DMS114 treated with DMSO at 0.1 percent for 48 hours (cell line): Measurements from ENCODE around the gene SLC9A9.

ENCODE experiments used
- DNase-seq: peaks from one replicate; lab custom pipeline; 2025; ENCODE audit not compliant: unreplicated experiment; lab: John Stamatoyannopoulos, UW

The SLC9A9 gene

DNA sequence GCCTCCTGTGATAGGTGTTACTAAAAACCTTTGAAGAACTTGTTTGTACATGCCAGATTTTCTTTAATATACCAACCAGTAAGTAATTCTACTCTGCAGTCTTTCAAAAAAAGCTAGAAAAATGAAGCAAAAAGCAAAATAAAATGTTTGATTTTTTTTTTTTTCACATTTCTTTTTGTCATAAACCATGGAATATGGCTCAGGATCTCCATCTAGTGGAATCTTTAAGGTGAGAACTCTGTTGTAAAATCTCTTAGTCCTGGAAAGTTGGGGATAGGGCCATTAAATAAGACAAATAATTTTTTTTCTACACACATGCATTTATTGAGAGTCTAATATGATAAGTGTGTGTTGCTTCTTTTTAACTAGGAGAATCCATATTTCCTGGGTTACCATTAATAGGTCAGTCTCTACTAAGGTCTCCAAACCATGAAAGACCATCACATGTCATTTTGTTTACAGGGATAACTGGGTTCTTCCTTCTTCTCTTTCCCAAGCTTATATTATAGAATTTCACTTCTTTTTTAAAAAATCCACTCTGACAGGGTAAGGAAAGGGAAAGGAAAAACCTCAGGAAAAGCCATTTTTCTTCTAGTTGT lies 84.6 kb downstream of the SLC9A9 start:
- peak; percentile 11 for DNase-seq

DNA sequence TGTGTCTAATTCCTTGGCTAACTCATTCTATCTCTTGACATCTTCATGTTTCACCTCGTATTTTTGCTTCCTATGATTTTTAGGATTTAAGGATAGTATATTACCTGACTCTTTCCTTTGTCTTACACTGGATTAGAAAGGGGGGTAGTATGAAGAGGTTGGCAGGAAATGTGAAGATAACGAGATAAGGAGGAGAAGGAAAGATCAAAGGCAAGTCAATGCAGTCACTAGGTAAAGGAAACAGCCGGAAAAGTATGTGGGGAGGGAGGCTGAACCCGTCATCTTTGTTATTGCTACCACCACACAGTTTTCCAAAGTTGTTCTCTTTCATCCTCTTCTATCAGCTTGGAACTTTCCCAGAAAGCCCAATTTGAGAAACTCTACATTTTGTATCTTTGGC lies 90.6 kb downstream of the SLC9A9 start:
- no peak for DNase-seq

DNA sequence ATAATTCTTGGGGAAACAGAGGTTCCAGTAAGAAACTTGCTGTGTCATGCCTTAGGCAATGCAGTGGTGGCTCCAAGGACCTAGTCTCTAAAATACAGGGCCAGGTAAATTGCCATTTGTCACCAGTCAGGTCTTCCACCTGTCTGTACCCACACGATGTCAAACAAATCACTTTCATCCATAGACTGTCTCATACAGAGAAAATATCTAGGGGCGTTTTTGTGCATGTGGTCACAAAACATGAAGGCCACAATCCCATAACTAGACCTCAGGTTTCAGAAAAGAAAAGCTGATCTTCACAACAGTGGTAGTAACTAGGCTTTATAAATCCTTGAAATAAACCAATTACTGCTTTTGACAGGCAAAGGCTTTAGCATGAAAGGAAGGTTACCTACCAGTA lies 92.3 kb downstream of the SLC9A9 start:
- DNase-seq, result no peak

DNA sequence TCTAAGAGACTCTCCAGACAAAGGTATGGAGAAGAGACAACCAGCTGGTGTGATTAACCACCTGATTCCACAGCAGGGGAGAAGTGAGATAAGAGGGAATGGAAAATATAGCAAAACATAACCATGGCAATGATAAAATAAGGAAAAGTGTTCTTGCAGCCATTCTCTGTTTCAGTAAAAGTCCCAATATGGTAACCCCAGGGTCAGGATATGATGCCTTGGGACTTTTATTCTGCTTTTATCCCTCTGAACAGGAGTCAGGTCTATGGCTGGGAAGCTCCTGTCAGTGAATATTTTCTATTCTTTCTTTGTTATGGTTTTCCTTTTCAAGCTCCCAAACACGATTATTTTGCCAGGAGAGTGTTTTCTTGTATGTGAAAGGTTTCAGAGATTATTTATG lies 94.2 kb downstream of the SLC9A9 start:
- DNase-seq, result no peak

DNA sequence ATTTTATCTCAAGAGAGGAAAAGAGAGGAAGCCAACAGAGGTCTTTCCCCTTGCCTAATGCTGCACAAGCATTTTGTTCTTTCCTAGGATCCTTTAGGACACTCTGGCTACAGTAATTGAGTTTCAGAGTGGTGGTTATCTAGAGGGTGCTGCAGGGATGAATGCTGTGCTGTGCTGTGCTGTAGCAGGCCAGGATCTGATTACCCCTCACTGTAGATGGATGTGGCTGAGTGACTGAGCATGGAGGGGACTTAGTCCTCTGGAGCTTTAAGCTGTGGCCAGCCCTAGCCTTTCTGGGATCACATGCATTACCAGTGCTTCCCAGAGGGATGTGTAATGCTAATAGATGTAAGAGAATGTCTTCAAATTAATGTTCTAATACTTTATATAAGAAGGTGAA lies 94.8 kb downstream of the SLC9A9 start:
- no peak for DNase-seq

DNA sequence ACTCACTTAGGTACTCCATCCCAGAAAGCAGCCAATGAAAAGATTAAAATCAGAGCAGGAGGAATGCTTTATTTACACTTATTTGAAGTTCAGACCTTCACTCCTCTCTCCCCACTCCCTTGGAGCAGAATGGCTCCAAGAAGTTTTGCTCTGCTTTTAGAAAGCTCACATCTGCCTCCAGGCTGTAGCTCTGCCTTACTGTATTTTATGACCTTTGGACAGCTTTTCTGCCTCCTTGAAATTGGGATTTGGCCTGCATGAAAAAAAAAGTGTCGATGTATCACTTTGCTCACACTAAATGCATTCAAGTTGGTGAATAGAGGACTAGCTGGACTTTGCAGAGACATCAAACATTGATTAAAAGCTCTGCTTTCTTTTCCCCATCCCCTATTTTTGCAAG lies 95.3 kb downstream of the SLC9A9 start:
- no peak for DNase-seq

DNA sequence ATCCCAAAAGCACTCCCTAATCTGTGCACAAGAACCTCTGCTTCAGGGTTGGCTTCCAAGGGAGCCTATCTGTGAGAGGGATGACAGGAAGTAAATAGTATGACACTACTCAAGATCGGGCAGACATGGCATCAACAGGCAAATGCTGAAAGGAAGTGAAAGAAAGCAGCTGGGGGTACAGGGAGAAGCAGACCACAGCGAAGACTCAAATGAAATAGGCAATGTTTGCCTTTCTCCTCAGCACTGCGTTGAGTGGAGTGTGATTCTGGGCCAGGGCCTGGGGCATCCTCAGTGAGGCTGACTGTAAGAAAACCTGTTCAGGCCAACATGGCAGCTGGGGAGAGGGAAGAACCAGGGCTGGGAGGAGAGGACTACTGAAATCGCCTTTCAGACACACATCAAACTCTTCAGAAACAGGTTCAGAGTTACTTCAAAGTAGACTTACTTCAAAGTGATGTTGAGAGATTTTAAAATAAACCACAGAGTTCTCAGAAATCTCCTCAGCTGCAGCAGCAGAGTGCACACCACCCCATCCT lies 96.6 kb downstream of the SLC9A9 start:
- DNase-seq, result no peak

DNA sequence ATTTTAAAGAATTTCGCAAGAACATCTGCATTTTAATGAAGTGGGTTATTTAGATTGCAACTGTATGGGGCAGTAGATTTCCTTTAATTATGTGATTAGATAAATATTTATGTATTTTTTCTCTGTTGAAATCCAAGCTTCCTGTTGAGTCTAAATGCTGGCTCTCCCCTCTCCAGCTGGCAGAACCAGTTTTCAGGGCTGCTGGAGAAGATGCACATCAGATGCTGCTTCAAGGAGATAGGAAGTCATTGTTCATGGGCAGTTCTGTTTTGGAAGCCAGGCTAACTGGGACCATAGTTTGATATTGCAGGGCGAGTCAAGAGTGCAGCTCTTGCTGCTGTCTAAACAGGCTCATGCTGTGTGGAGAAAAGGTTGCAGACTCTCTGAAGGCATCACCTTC lies 97.4 kb downstream of the SLC9A9 start:
- no peak for DNase-seq

DNA sequence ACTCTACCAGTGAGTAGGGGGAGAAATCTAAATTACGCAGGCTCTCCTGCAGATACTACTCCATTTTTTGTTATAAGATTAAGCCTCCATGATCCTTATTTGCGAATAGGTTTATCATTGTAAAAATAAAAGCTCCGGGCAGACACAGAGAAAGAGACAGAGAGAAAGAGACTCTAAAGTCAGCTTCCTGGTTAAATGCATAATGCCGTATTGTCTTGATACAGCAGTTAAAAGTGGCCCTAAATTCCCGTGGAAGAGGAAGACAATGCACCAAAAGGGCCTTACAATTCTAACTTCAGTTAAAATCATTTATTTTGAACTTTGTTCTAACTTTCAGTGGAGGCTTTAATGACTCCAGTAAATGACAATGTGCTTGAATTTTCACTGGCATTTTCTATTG lies 98.3 kb downstream of the SLC9A9 start:
- no peak for DNase-seq

DNA sequence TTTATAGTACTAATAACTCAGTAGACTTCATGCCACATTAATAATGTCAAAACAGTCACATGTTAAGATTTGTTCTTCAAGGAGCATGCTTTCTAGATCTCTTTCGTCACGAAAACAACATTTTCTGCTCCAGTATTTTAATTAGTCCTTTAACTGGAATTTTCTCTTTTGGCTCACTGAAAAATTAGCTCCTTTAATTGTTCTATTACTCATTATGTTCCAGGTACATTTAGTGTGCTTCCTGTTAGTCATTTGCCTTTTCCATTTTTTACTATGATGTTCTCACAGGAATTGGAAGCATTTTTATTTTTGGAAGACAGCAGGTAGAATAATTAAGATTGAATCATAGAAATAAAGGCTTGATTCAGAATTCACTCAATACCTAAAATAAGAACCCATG lies 111.2 kb downstream of the SLC9A9 start:
- DNase-seq, result no peak

DNA sequence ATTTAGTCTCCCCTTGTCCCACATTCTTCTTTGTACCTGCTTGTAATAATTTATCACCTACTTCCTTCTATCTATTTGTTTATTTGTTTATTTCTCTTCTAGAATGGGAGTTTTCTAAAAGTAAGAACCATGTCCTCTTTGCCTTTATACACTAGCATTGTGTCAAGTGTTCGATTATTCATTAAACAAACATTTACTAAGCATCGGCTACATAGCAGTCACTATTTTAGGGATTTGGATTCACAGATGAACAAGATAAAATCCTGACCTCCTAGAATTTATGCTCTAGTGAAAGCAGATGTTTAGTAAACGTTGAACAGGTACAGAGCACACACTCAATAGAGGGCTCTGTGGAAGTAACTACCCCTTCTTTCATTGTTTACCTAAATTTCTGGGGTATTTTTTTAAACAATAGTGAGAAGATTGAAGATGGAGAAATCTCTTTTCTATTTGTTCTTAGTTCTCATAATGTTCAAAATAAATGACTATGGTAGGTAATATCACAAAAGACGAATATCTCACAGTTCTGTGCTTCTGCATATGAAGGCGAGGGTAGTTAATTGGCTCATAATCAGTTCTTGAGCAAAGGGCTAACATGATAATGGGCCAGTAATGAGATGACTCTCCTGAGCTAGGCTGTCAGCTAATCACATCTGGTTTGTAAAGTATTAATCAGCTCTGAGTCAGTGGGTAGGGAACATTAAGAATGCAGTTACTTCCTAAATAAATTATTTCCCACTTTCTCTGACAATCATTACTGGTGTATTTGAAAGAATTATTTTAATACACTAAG lies 111.9 kb downstream of the SLC9A9 start:
- DNase-seq, result no peak

DNA sequence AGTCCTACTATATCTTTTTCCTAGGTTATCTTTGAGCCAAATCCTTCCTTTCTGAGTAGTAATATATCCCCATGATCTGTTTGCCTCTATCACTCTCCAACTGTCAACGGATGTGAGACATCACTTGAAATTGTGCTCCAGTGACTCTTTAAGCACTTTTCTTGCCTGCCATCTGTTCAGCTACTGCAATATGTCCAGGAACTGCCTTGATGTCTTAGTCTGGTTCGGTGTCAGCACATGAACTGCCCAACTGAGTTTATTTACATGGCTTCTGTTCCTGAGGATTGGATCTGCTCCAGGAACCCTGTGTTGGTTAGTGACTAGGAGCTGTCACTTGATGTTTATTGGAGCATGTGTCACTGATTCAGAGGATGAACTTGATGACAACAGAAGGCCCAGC lies 116.5 kb downstream of the SLC9A9 start:
- no peak for DNase-seq

DNA sequence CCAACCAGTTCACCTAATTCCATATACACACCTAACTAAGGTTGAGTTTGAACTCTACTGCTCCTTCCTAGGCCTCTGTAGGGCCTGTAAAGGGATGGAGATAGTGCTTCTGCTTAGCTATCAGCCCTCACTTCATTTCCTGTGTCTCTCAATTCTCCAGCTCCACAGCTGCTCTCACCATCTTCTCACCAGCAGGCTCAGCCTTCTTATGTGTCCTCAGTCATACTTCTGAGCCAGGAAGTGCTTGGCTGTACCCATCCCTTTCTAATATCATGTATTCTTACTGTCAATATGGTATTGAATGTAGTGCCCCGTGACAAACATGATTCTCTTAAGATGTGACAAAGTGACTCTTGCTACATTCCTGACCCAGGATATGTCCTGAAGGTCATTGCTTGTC lies 116.9 kb downstream of the SLC9A9 start:
- no peak for DNase-seq

DNA sequence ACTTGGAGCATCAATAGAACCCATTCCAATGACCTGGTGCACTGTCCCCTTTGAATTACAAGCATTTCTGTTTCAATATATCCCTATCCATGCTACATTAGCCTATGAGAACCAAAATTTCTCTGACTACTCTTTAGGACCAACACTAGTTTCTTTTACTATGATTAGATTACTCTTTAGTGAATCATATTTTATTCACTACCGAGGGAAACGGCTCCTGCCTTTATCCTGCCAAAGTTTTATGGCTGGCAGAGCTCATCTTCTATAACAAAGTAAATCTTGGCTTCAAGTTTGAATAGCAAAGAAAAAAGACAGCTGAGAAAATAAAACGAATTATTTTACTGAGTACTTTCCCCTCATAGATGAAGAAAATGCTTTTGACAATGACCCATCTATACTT lies 120.9 kb downstream of the SLC9A9 start:
- no peak for DNase-seq

DNA sequence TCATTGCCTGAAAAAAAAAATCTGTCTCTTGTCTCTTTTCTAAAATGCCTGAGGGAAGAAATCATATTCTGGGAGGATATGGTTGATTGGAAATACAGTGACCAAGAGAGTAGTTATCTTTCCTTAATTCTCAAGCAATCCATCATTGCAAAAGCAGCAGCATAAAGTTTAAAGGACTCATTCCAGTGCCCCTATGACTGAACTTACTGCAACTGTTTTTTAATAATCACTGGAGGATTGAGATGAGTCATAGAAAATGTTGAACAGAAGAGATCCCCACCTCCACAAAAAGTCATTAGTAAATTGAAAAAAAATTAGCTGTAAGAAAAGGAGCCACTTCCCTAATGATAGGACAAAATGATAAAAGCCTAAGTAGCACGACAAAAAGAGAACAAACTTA lies 121.5 kb downstream of the SLC9A9 start:
- no peak for DNase-seq

DNA sequence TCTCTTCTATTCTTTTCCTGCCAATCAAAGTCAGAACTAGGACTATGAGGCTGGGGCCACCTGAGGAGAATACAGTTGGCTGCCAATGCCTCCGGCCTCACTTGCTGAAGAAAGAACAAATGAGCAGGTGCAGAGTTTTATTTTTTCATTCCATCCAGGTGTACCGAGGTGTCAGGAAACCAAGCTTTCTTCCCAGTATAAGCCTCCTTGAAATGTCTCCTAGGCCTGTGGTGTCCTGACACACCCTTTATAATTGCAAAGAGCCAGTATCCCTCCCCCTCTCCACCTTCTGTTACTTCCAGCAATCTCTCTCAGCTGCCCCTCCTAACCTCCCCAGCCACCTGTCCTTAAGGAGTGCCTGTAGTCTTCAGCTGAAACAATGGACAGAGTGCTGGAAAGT lies 127.9 kb downstream of the SLC9A9 start:
- no peak for DNase-seq

DNA sequence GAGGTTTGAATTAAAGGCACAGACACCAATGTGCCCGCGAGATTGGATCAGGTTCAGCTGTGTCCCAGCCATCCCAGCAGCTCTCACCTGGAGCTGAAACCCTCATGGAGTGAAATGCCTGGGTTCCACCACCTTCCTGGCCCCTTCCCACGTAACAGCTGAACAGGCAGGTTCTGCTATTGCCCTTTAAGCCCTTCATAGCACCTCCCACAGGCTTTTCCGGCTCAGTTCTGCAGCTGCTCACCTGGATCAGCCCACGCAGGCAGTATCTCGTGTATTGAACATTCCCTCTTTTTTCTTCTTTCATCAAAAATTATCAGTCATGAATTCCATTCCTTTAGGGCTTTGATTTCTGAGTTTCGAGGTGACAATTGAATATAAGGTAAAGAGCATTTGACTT lies 129.8 kb downstream of the SLC9A9 start:
- no peak for DNase-seq

DNA sequence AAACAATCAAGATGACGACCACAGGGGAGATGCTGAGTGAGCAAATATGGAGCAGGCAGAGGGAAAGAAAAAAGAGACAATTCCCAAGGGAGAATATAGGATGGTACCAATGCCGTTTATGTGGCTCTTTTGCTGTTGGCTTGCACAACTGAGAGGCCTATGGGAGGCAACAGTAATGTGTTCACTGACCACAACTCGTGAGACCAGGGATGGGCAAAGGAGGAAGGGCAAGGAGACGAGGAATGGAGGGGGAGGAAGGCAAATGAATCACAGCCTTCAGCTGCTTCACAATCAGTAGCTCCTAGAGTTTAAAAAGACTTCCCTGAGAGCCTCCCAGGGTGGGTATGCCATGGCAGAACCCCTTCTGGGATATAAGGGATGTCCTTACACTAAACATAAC lies 131.5 kb downstream of the SLC9A9 start:
- no peak for DNase-seq

DNA sequence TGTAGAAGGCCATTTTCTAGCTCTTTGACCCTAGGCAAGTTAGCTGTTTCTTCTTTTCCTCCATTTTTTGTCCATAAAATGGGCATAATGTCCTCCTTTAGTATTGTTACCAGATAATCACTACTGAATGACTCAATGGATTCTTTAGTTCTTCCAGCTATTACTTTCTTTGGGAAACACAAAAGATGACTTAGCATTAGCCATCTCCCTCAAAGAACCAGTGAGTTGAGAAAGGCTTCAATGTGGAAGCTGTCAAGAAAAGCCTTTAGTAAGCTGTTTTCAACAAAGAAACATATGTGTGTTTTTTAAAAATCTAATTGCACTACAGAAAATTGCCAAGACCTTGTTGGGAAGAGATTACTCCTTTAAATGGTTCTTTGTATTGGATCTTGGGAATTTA lies 135.7 kb downstream of the SLC9A9 start:
- no peak for DNase-seq

DNA sequence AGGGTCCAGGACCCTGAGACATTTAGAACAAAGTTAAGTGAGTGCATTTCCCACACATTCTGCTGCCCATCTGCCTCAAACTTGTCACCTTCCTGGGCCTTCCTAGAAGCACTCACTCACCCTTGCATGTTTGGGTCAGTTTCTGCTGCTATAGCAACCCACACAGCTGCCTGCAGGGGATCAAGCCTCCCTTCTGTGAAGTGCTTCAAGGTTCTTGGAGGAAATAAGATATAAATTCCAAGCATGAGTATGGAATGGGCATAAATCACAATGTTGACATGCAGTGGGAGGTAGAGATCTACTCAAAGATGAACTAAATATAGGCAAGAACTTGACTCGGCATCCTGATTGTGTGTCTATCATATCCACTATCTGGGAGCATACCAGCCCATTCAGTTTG lies 140.4 kb downstream of the SLC9A9 start:
- DNase-seq, result no peak

DNA sequence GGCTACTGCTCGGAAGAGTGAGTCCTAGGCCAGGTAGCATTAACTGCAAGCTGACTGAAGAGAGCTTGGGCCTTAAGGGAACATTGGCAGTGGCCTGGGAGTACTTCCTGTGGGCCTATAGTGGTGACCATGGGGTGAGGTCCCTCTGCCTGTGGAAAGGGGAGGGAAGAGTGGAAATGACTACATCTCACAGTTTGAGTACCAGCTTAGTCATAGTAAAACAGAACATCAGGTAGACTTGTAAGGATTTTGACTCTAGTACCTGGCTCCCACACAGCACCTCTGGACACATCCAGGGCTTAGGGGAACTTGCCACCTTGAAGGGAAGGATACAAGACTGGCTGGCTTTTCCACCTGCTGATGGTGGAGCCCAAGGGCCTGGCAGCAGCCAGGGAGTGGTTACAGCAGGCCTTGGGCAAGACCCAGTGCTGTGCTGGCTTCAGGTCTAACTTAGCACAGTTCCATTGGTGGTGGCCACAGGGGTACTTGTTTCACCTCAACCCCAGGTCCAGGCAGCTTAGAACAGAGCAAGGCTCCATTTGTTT lies 147.8 kb downstream of the SLC9A9 start:
- no peak for DNase-seq

DNA sequence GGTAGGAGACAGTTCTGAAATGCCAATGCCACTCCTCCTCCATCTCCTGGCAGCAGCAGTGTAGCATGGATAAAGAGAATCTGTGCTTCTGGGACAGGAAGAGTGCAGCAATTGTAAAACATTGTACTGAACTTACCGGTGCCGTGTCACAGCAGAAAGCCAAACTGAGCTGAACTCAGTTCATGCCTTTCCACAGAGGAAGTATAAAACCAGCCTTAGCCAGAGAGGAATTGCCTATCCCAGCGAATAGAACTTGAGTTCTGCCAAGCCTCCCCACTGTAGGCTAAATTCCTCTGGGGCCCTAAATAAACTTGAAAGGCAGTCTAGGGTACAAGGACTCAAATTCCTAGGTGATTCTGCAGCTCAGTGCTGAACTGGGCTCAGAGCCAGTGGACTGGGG lies 148.8 kb downstream of the SLC9A9 start:
- no peak for DNase-seq
